ENCODE measurements around the gene MXI1.
A peak's percentile ranks its signal among the peaks of the same experiment; 100 is the strongest.

The MXI1 gene

DNA sequence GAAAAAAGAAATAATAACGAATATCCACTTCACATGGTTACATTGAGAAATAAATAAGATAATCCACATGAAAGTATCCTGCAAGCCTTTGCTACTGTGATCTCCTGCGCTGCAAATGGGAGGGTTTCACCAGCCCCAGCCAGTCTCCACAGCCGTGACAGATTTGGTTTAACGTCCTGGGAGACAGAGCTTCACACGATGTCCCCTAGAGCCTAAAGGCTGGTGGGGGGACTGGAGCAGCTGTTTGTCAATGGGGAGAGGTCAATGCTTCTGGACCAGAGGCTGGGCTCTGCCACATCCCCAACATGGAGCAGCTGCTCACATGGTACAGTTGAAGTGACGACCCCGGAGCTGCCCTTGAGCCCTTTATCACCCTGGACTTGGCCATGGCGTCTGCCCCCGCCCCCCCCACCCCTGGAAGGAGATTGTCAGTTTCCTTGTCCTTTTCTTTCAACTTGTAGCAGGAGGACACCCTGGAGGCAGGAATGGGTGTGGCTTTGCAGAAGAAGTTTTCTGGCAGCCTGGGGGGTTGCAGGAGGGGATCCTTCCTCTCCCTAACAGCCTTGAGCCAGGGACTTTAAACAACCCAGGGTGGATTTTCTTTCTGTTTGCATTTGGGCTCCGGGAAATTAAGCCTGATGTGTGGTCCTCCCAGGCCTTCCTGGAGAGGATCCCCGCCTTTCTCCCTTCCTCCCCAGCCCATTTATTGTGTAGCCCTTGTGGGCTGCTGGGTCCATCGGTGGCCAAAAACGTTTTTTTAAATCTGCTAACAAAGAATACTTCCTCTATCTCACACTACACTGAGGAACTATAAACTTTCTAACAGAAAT lies 37.0 kb upstream of the MXI1 start:
- H3K9ac ChIP-seq (ENCODE audit: low read depth, low read length): no peak overlapping the region
- no peaks in the 10 kb centered on the region for H3K36me3 ChIP-seq (ENCODE audit: control insufficient read depth, insufficient read depth, low read length)
- H3K4me1 ChIP-seq (ENCODE audit: control insufficient read depth, insufficient read depth, low read length): peaks cover 23% of the 10 kb centered on the region
- H3K9me3 ChIP-seq (ENCODE audit: control insufficient read depth, insufficient read depth, low read length): no peaks in the 10 kb centered on the region
- H3K27me3 ChIP-seq (ENCODE audit: control insufficient read depth, insufficient read depth, low read length): peaks cover 98% of the 10 kb centered on the region
- H3K4me3 ChIP-seq (ENCODE audit: low read depth, low read length): peak overlapping the region; percentile 5

DNA sequence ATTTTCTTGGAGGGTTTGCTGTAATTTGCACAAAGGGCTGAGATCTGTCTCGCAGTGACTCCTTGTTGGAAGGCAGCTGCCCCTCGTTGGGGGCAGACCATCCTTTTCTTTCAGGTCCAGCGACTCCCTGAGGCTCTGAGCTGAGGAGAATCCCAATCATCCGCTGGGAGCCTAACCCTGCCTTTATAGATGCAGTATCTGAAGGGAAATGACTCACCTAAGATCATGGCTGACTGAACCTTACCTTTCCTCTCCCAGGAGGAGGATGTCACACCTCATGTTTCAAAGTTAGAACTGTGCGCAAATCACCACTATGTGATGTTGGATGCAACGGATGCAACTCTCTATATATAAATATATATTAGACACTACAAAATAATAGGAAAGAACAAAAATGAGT lies 36.4 kb upstream of the MXI1 start:
- Histone ChIP-seq H3K4me3 (ENCODE audit: low read depth, low read length) (no peak overlapping the region), H3K4me1 (ENCODE audit: control insufficient read depth, insufficient read depth, low read length) (peaks cover 23% of the 10 kb centered on the region), H3K9ac (ENCODE audit: low read depth, low read length) (no peak overlapping the region), H3K36me3 (ENCODE audit: control insufficient read depth, insufficient read depth, low read length) (no peaks in the 10 kb centered on the region), H3K9me3 (ENCODE audit: control insufficient read depth, insufficient read depth, low read length) (no peaks in the 10 kb centered on the region), H3K27me3 (ENCODE audit: control insufficient read depth, insufficient read depth, low read length) (peaks cover 98% of the 10 kb centered on the region)

DNA sequence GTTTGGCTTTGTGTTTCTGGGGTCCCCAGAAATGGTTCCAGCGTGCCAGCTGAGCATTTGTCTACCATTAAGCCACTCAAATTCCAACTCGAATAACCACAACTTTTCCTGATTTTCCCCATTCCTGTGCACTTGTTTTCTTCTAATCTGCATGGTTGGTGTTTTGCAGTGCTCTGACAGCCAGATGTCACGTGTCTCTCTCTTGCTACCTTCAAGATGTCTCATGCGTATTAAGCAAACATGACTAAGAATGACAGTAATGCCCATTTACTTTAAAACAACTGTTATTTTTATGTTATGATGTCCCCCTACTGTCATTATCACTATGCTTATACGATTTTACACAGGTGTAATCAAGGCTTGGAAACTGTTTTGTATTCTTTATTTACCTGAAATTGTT lies 35.2 kb upstream of the MXI1 start:
- H3K9me3 ChIP-seq (ENCODE audit: control insufficient read depth, insufficient read depth, low read length): no peaks in the 10 kb centered on the region
- no peak overlapping the region for H3K4me3 ChIP-seq (ENCODE audit: low read depth, low read length)
- no peak overlapping the region for H3K9ac ChIP-seq (ENCODE audit: low read depth, low read length)
- H3K4me1 ChIP-seq (ENCODE audit: control insufficient read depth, insufficient read depth, low read length): peaks cover 28% of the 10 kb centered on the region
- peaks cover 94% of the 10 kb centered on the region for H3K27me3 ChIP-seq (ENCODE audit: control insufficient read depth, insufficient read depth, low read length)
- no peaks in the 10 kb centered on the region for H3K36me3 ChIP-seq (ENCODE audit: control insufficient read depth, insufficient read depth, low read length)

DNA sequence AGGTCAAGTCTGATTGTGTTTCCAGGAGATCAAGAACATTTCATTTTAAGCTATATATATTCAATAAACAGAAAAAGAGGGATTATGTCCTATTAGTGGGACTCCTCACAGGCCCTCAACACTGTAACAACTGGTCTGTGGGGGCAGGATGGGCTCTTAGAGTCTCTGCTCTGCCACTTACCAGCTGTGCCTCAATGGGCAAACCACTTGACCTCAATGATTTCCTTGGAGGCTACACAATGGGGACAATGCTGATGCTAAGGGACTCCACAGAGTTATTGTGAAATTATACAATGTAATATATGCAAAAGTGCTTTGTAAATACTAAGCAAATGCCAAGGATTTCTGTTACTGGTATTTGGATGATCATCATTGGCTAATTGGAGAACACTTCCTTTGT lies 33.2 kb upstream of the MXI1 start:
- Histone ChIP-seq H3K36me3 (ENCODE audit: control insufficient read depth, insufficient read depth, low read length) (no peaks in the 10 kb centered on the region), H3K27me3 (ENCODE audit: control insufficient read depth, insufficient read depth, low read length) (peaks cover 88% of the 10 kb centered on the region), H3K4me1 (ENCODE audit: control insufficient read depth, insufficient read depth, low read length) (peaks cover 21% of the 10 kb centered on the region), H3K4me3 (ENCODE audit: low read depth, low read length) (no peak overlapping the region), H3K9ac (ENCODE audit: low read depth, low read length) (no peak overlapping the region), H3K9me3 (ENCODE audit: control insufficient read depth, insufficient read depth, low read length) (no peaks in the 10 kb centered on the region)

DNA sequence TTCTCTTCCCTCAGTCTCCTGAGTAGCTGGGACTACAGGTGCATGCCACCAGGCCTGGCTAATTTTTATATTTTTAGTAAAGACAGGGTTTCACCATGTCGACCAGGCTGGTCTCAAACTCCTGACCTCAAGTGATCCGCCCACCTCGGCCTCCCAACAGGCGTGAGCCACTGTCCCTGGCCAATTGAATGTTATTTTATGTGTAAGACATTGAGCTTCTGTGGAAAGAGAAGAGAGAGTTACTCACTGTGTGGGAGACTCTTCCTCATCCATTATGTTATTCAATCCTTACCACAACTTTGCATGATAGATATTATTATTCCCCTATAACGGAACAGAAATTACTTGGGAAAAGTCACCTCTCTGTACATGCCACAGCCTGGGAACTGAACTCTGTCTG lies 32.6 kb upstream of the MXI1 start:
- H3K4me1 ChIP-seq (ENCODE audit: control insufficient read depth, insufficient read depth, low read length): peaks cover 15% of the 10 kb centered on the region
- H3K9ac ChIP-seq (ENCODE audit: low read depth, low read length): no peak overlapping the region
- H3K36me3 ChIP-seq (ENCODE audit: control insufficient read depth, insufficient read depth, low read length): no peaks in the 10 kb centered on the region
- no peak overlapping the region for H3K4me3 ChIP-seq (ENCODE audit: low read depth, low read length)
- no peaks in the 10 kb centered on the region for H3K9me3 ChIP-seq (ENCODE audit: control insufficient read depth, insufficient read depth, low read length)
- peaks cover 88% of the 10 kb centered on the region for H3K27me3 ChIP-seq (ENCODE audit: control insufficient read depth, insufficient read depth, low read length)

DNA sequence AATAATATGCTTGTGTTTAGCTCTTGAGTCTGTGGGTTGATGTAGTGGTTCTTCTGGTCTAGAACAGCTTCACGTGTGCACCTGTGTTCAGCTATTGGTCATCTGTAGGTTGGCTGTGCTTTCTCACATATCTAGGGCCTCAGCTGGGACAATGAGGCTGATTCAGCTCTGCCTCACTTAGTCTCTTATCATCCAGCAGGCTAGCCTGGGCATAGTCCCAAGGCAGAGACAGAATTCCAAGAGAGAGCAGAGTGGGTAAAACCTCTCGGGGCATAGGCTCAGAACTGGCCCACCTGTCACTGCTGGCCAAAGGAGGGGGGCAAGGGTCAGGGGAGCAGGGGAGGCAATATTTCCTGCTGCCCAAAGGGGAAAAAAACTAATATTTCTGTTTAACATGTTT lies 32.0 kb upstream of the MXI1 start:
- H3K9ac ChIP-seq (ENCODE audit: low read depth, low read length): no peak overlapping the region
- H3K4me3 ChIP-seq (ENCODE audit: low read depth, low read length): no peak overlapping the region
- no peaks in the 10 kb centered on the region for H3K36me3 ChIP-seq (ENCODE audit: control insufficient read depth, insufficient read depth, low read length)
- H3K27me3 ChIP-seq (ENCODE audit: control insufficient read depth, insufficient read depth, low read length): peaks cover 82% of the 10 kb centered on the region
- peaks cover 11% of the 10 kb centered on the region for H3K4me1 ChIP-seq (ENCODE audit: control insufficient read depth, insufficient read depth, low read length)
- no peaks in the 10 kb centered on the region for H3K9me3 ChIP-seq (ENCODE audit: control insufficient read depth, insufficient read depth, low read length)

DNA sequence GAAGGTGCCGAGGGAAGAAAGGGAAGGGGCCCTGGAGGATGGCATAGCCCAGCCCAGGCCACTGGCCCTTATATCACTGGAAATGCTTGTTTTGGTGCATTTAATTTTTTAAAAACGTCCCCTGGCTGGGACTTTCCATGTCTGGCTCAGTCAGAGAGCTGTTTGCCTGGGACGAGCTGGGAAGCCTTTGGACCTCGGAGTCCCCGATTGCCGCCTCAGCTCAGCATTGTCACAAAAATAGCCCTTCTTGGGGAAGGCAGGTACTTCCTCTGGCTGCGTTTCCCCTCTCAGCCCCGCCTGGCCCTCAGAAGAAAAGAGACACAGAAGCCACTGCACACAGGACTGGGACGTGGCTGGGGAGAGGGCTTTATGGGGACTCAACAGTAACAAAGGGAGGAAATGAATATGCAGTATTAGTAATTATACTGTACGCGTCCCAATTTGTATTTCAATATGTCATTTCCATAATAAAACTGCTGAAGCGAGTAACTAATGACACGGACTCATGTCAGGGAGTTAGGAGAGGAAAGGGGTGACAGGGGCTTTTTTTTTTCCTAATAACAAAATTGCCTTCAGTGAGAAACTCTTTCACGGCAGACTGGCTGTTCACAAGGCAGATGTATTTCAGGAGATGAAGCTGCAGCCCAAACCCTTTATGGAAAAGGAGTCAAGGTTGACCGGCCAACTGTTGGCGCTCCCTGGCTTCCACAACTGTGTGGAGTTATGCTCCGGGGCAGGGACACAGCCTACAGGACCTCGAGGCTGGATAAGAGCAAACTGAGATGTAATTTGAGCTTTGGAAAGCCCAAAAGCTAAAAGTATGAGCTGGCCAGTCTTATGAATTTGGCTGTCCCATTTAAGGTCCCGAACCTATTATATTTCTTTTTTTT lies 31.0 kb upstream of the MXI1 start:
- Histone ChIP-seq H3K9me3 (ENCODE audit: control insufficient read depth, insufficient read depth, low read length) (no peaks in the 10 kb centered on the region), H3K36me3 (ENCODE audit: control insufficient read depth, insufficient read depth, low read length) (no peaks in the 10 kb centered on the region), H3K27me3 (ENCODE audit: control insufficient read depth, insufficient read depth, low read length) (peaks cover 75% of the 10 kb centered on the region), H3K4me1 (ENCODE audit: control insufficient read depth, insufficient read depth, low read length) (peaks cover 7% of the 10 kb centered on the region), H3K9ac (ENCODE audit: low read depth, low read length) (no peak overlapping the region), H3K4me3 (ENCODE audit: low read depth, low read length) (peak overlapping the region; percentile 37)

DNA sequence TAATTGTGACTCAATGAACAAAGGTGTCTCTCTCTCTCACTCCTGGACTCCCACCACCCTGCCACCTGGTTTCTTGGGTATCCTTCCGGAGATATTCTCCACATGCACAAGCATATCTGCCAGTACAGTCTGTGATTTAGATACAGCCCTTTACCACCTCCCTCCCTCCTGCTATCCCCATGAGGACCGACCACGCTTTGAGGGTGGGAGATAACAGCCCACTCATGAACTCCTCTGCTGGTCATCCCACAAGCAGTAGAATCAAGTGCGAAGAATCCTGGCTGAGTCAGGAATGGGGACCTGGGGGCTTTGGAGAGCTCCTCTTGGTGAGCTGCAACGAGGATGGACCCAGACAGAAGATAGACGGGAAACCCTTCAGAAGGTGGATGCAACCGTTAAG lies 28.2 kb upstream of the MXI1 start:
- Histone ChIP-seq H3K27me3 (ENCODE audit: control insufficient read depth, insufficient read depth, low read length) (peaks cover 60% of the 10 kb centered on the region), H3K9me3 (ENCODE audit: control insufficient read depth, insufficient read depth, low read length) (no peaks in the 10 kb centered on the region), H3K36me3 (ENCODE audit: control insufficient read depth, insufficient read depth, low read length) (no peaks in the 10 kb centered on the region), H3K9ac (ENCODE audit: low read depth, low read length) (no peak overlapping the region), H3K4me3 (ENCODE audit: low read depth, low read length) (no peak overlapping the region), H3K4me1 (ENCODE audit: control insufficient read depth, insufficient read depth, low read length) (peaks cover 7% of the 10 kb centered on the region)

DNA sequence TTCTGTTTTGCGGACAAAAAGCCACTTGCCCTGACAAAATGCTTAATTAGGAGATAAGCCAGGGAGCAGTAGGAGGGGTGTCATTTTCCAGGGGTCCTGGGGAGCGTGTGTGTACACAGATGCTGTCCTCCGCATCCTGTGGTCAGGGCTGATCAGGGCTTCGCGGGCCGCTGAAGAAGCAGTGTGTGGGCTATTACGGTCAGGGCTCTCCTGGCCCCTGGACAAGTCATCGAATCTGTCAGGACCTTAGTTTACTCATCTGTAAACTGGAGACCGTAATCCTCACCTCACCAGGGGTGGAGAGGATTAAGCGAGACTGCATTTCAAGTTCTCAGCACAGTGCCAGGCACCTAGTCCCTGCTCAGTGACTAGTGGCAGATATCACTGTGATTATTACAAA lies 26.0 kb upstream of the MXI1 start:
- Histone ChIP-seq H3K4me3 (ENCODE audit: low read depth, low read length) (no peak overlapping the region), H3K27me3 (ENCODE audit: control insufficient read depth, insufficient read depth, low read length) (peaks cover 40% of the 10 kb centered on the region), H3K4me1 (ENCODE audit: control insufficient read depth, insufficient read depth, low read length) (peaks cover 3% of the 10 kb centered on the region), H3K9me3 (ENCODE audit: control insufficient read depth, insufficient read depth, low read length) (no peaks in the 10 kb centered on the region), H3K36me3 (ENCODE audit: control insufficient read depth, insufficient read depth, low read length) (no peaks in the 10 kb centered on the region), H3K9ac (ENCODE audit: low read depth, low read length) (no peak overlapping the region)

DNA sequence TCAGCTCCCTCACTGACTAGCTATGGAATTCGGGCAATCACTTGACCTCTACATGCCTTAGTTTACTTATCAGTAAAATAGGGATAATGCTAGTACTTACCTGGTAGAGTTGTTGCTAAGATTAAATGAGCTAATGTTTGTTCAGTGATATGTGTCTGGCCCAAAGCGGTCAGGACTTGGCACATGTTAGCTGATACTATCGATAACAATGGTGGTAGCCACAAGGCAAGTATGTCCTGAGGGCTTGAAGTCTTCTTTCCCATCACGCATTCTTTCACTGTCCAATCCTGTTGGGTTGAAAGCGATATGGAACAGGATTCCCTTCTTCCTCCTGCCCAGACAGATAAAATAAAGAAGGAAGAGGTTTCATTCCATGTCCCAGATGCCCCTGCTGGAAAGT lies 25.5 kb upstream of the MXI1 start:
- Histone ChIP-seq H3K36me3 (ENCODE audit: control insufficient read depth, insufficient read depth, low read length) (no peaks in the 10 kb centered on the region), H3K4me3 (ENCODE audit: low read depth, low read length) (no peak overlapping the region), H3K4me1 (ENCODE audit: control insufficient read depth, insufficient read depth, low read length) (no peaks in the 10 kb centered on the region), H3K9ac (ENCODE audit: low read depth, low read length) (no peak overlapping the region), H3K9me3 (ENCODE audit: control insufficient read depth, insufficient read depth, low read length) (no peaks in the 10 kb centered on the region), H3K27me3 (ENCODE audit: control insufficient read depth, insufficient read depth, low read length) (peaks cover 40% of the 10 kb centered on the region)

DNA sequence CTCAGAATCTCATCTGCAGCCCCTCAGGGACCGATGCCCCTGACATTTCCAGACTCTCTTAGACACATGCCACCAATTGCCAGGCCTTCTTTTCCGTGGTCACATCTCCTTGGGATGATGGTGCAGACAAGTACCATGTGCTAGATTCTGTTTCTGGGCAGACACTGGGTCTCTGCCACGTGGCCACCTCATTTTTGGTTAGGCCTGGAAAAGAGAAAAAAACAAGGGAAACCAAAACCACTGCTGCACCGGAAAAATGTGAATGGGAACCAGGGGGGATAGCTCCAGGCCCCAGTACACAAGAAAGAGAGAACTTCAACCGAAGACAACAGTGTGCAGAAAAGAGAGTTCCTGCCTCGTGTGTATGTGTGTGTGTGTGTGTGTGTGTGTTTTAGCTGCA lies 23.0 kb upstream of the MXI1 start:
- H3K9ac ChIP-seq (ENCODE audit: low read depth, low read length): no peak overlapping the region
- H3K4me1 ChIP-seq (ENCODE audit: control insufficient read depth, insufficient read depth, low read length): no peaks in the 10 kb centered on the region
- peaks cover 24% of the 10 kb centered on the region for H3K27me3 ChIP-seq (ENCODE audit: control insufficient read depth, insufficient read depth, low read length)
- no peaks in the 10 kb centered on the region for H3K9me3 ChIP-seq (ENCODE audit: control insufficient read depth, insufficient read depth, low read length)
- H3K36me3 ChIP-seq (ENCODE audit: control insufficient read depth, insufficient read depth, low read length): no peaks in the 10 kb centered on the region
- no peak overlapping the region for H3K4me3 ChIP-seq (ENCODE audit: low read depth, low read length)
